Erythroblast (primary cell): ENCODE data around the gene ATOH8.

ENCODE experiments used
- GATA1 ChIP-seq: IDR thresholded peaks from 2 replicates; pipeline ENCODE4 v1.6.1; 2011; ENCODE audit warnings: low read depth, mild to moderate bottlenecking, control low read depth, low read length, moderate library complexity
- POLR2A ChIP-seq: IDR thresholded peaks from 2 replicates; pipeline ENCODE4 v1.6.1; 2011; ENCODE audit warnings: mild to moderate bottlenecking, low read length

GRCh38 chr2:85760872-85761271, 7.1 kb downstream of the ATOH8 start:
- TF ChIP-seq POLR2A (no peak), GATA1 (no peak)
